HG03175 (cell line): ENCODE measurements around the gene CCL4.
A peak's percentile ranks its signal among the peaks of the same experiment; 100 is the strongest.
"Not testable (repeated sequence)": the region's sequence is repeated elsewhere in the genome, so short reads cannot be mapped to it uniquely, and the experiment has no call there.

Source experiments
- ATAC-seq: cut with Tn5 transposase; IDR thresholded peaks from one replicate; pipeline ENCODE4 v1.9.1; 2021; ENCODE audit warnings: mild to moderate bottlenecking, moderate library complexity; ENCODE audit not compliant: unreplicated experiment

CCL4 gene

DNA sequence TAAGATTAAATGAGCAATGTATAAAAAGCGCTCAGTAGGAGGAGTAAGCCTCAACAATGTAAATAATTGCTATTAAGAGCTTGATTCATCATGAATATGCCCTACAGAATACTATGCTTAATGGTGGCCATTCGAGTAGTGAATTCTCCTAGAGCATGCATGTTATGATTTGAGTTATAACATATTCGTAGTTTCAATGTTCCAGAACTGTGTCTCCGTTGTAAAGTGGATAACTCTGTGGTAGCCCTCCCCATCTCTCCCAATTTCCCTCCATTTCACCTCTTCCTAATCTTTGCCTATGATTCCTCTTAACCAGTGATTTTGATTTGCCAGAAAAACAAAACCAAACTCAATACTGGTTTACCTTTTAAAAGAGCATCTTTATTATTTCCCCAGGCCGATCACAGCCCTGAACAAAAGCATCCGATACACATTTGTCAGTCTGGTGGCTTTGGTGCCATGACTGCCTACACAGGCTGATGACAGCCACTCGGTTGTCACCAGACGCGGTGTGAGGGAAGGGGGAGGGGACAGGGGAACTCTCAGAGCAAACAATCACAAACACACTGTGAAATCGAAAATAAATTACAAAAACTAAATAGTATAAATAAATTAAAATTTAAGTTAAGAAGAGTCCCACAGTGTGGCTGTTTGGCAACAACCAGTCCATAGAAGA, 15.6 kb upstream of the CCL4 start:
- ATAC-seq, result not testable (repeated sequence)

DNA sequence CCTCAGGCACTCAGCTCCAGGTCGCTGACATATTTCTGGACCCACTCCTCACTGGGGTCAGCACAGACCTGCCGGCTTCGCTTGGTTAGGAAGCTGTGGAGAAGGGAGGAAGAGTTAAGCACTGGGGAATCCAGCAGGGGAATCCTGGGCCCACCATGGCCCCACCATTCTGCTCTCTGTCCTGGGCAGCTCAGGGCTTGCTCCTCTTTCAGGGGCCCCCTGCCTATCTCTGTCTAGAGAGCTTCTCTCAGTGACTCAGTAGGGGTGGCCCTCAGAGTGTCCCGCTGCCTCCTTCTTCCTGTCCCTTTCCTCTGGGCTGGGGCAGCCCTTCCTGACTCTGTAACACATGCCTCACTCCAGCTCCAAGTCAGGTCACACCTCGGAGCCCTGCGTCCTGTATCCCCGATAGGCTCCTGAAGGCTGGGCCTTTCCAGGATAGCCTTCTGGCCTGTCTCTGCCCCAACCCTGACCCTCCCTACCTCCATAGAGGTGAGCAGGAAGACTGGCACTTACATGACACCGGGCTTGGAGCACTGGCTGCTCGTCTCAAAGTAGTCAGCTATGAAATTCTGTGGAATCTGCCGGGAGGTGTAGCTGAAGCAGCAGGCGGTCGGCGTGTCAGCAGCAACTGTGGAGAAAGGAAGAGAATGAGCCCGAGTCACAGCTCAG, 14.8 kb upstream of the CCL4 start:
- ATAC-seq, result no peak

DNA sequence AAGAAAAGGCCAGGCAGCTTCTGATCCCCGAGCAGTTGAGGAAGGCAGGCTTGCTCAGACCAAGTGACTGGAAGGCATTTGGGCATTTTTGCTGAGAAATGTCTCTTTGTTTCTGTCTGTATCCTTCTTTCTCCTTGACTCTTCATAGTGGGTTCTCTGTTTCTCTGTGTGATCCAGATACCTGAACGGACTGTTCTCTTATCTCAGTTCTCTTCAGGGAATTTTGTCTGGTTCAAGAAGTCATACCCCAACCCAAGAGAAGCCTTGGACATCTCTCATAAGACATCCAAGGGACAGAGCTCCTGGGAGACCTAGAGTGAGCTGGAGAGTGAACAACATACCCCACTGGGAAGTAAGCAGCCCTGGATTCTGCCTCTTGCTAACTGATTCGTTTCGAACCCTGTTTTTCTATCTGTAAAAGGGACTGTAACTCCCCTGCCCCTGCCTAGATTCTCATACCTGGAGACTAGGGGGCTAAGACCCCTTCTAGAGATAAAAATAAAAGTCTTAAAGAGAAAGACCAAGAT, 14.2 kb upstream of the CCL4 start:
- no peak for ATAC-seq

DNA sequence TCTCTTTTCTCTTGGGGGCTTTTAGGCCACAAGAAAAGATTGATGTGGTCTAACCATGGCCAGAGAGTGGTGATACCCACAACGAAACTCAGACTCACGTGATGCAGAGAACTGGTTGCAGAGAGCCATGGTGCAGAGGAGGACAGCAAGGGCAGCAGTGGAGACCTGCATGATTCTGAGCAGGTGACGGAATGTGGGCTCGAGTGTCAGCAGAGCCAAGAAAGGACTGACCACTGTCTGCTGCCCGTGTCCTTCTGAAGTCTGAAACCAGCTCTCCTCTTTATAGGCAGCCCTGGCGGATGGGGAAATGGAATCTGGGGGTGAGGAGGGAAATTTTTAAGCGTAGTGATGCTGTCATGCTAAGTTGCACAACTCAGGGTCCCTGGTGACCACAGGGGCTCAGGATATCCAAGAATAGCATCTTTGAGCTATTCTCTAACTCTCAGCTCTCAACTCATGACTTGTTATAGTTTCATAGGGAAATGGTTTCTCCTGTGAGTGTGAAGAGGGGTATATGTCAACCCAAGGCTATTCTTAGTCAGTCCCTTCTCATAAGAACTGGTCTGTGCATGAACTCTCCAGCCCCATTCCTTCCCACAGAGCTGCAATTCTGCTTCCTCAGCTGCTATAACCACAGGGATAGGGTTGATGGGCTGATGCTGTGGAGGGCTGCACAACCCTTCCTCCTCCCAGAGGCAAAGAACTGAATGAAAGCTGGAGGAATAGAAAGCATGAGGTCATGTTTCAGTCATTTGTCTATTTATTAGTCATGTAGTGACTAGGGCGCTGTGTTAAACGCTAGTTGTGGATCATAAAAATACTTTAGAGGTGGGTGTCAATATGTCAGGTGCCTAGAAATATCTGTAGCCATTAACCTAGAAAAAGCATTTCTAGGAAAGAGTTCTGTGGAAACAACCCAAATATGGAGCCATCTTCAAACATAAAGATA, 13.5 kb upstream of the CCL4 start, which contains the start of gene CCL3:
TSS of gene CCL3 (minus strand) at position 256 of the 949 bp plus-strand sequence. CDS start at position 171, 85 bp downstream.
- ATAC-seq, result peak; percentile 80

GRCh38 chr17:36092230-36092629, 11.4 kb upstream of the CCL4 start:
- no peak for ATAC-seq

GRCh38 chr17:36092715-36093114, 10.9 kb upstream of the CCL4 start:
- ATAC-seq, result not testable (repeated sequence)

GRCh38 chr17:36094232-36094631, 9.4 kb upstream of the CCL4 start:
- ATAC-seq, result no peak

GRCh38 chr17:36094746-36095145, 8.9 kb upstream of the CCL4 start:
- no peak for ATAC-seq

GRCh38 chr17:36095992-36096391, 7.6 kb upstream of the CCL4 start:
- no peak for ATAC-seq

- not testable (repeated sequence) for ATAC-seq
Observed at GRCh38 chr17:36099004-36099403, 4.6 kb upstream of the CCL4 start.

DNA sequence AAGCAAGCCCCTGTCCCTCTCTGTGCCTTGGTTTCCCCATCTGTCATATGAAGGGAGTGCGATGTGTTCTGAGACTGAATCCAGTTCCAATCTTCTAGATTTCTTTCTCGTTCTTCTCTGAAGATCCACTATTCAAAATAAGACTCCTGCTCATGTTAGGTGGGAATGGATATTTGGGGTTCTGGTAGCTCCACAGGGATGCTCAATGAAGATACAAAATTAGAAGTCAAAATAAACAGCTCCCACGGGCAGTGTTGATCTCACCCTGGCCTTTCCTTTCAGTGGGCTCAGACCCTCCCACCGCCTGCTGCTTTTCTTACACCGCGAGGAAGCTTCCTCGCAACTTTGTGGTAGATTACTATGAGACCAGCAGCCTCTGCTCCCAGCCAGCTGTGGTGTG, 619 bp downstream of the CCL4 start:
- ATAC-seq, result not testable (repeated sequence)

GRCh38 chr17:36104701-36105181, 1.1 kb downstream of the CCL4 start:
- ATAC-seq, result no peak

DNA sequence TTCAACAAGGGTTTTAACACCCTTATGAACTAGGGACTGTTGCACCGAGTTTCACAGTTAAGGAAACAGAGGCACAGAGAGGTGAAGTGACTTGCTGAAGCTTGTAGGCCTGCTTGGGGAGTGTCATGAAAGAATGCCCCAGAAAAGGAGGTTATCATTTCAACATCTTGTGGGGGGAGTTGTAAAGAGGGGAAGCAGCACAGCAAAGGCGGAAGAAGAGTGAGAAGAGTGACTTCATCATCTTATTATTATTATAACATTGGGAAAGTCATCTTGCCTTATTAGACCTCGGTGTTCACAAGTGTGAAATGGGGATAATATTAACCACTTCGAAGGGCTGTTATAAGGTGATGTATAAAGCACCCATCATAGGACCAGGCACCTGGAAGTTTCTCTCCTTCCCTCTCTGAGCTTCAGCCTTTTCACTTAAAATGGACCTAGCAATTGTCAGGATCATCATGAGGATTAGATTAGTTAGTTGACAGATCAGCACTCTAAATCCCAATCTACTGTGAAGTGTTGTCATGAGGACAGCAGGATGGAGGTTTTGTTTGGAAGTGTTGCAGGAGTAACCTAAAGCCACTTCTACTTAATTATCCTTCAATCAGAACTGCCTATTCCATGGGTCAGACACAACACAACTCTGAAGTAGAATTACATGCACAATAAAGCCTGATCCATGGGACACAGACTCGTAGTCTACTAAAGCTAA, 2.3 kb downstream of the CCL4 start:
- no peak for ATAC-seq

- ATAC-seq, result no peak
Observed at GRCh38 chr17:36106493-36106835, 2.8 kb downstream of the CCL4 start.

- ATAC-seq, result no peak
Observed at GRCh38 chr17:36107660-36108059, 4.0 kb downstream of the CCL4 start.

DNA sequence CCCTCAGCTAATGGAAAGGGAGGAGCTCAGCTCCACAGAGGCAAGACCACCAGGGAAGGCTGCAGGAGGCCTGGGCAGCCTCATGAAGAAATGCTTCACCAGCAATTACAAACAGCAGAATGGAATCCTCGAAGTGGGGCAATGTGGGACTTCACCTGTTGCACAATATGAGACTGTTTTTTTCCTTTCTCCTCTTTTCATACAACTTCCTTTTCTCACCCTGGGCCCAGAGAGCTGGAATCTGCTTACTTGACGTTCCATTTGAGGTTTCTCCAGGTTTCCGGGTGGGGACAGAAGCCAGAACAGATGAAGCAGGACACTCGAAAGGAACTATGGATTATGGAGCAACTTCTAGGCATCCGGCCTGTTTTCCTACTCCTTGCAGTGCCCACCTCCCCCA, 4.6 kb downstream of the CCL4 start:
- ATAC-seq, result not testable (repeated sequence)

DNA sequence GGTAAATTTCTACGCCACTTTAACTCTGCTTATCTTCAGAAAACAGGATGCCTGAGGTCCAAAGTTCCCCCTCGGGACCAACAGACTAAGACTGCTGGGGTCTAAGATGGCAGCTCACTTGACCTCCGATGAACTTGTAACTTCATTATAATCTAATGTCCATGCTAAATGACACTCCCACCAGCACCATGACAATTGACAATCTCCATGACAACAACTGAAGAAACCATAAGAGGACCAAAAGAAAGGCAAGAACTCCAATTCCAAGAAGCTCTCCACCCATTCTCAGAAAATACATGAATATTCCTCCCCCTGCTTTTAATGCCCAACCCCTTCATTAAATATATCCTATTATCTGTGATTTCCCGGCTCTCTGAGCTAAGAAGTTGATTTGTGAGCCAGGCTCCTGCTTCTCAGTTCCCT, 7.5 kb downstream of the CCL4 start:
- no peak for ATAC-seq

GRCh38 chr17:36112572-36112971, 8.9 kb downstream of the CCL4 start:
- ATAC-seq, result no peak

- not testable (repeated sequence) for ATAC-seq
Observed at GRCh38 chr17:36113131-36113530, 9.5 kb downstream of the CCL4 start.

- not testable (repeated sequence) for ATAC-seq
Observed at GRCh38 chr17:36114971-36115648, 11.5 kb downstream of the CCL4 start.
